Esophagus (tissue), 2 donors: ENCODE measurements around the gene SNCAIP. TPM values are rescaled to one million over a fixed set of nuclear protein-coding genes. Genes with fewer than 3 reads are reported as not detected.
A peak's percentile ranks its signal among the peaks of the same experiment; 100 is the strongest.
"Not testable (repeated sequence)": the region's sequence is repeated elsewhere in the genome, so short reads cannot be mapped to it uniquely, and the experiment has no call there.

Experiments
- H3K27ac ChIP-seq, 2 donors: one replicate each; pipeline ENCODE4 v1.5.1; 2013; ENCODE audit warnings: low read depth in 2 of 2, mild to moderate bottlenecking in 2 of 2, inconsistent platforms in 1 of 2, low read length in 1 of 2, moderate library complexity in 1 of 2
- H3K27me3 ChIP-seq, 2 donors: one replicate each; pipeline ENCODE4 v1.6.1; 2013; ENCODE audit warnings: low read length in 2 of 2, control low read depth in 1 of 2, mild to moderate bottlenecking in 1 of 2; ENCODE audit not compliant: insufficient read depth in 2 of 2, control insufficient read depth in 1 of 2
- H3K36me3 ChIP-seq, 2 donors: one replicate each; pipeline ENCODE4 v1.6.1; 2013; ENCODE audit warnings: low read length in 1 of 2; ENCODE audit not compliant: control insufficient read depth in 2 of 2, insufficient read depth in 2 of 2
- H3K4me1 ChIP-seq, 2 donors: one replicate each; pipeline ENCODE4 v1.6.1; 2013; ENCODE audit warnings: low read length in 1 of 2; ENCODE audit not compliant: control insufficient read depth in 2 of 2, insufficient read depth in 2 of 2
- H3K4me3 ChIP-seq, 2 donors: one replicate each; pipeline ENCODE4 v1.5.1; 2013; ENCODE audit warnings: low read length in 2 of 2, mild to moderate bottlenecking in 2 of 2, low read depth in 1 of 2, moderate library complexity in 1 of 2
- H3K9me3 ChIP-seq, 2 donors: one replicate each; pipeline ENCODE4 v1.6.1; 2013; ENCODE audit warnings: mild to moderate bottlenecking in 2 of 2, low read depth in 1 of 2, low read length in 1 of 2, moderate library complexity in 1 of 2; ENCODE audit not compliant: control insufficient read depth in 2 of 2, insufficient read depth in 1 of 2
- WGBS, 2 donors: extraction: QIAGEN DNeasy Blood & Tissue Kit; methylation state at CpG; one replicate each; pipeline ENCODE4 v1.1.7; 2013; 5-methylcytosine and 5-hydroxymethylcytosine counted together
- polyA plus RNA-seq, 2 donors: library from polyadenylated mRNA; stranded (reverse); fragments of 200-250 nt; gene quantifications; one replicate each; pipeline ENCODE4 v1.2.3, GENCODE V29; 2013
- donor health status: healthy with polysubstance abuse.
- donor health status: Bipolar disorder and iron deficiency.

The SNCAIP gene
- polyA plus RNA-seq, 2 donors: 0.80 to 1.2 TPM

DNA sequence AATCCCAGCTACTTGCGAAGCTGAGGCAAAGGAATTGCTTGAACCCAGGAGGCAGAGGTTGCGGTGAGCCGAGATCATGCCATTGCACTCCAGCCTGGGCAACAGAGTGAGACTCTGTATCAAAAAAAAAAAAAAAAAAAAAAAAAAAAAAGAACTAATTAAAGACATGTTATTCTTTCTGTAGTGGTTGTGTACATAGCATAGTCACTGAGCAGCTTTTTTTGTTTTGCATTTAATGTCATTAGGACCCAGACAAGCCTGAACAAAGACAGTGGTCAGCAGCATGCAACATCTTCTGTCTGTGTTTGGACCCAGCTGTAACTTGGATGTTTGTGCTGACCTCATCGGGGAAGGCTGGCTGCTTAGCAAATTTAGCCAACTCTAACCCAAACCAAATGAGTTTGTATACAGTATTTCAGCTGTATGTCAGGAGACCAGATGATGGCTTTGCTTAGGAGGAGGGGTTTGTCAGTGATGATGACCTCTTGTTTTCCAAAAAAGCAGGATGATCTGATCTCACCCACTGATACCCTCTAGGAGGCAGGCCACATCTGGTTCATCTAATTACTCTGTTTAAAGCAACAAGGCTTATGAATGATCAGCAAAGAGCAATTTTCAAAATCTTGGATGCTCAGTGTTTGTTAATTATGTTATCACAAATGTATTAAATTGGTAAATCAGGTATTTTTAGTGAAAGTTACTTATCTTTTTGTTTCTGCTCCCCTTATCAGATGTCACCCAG lies 39.5 kb downstream of the SNCAIP start:
- H3K27ac ChIP-seq: no peak overlapping the region
- 83 to 85% methylated on average over 4 of the region's 4 CpGs for WGBS, 2 donors

GRCh38 chr5:122352331-122352730 lies 40.3 kb downstream of the SNCAIP start:
- Histone ChIP-seq H3K27ac (no peak overlapping the region), H3K27me3 (no peaks in the 10 kb centered on the region), H3K36me3 (no peaks in the 10 kb centered on the region), H3K9me3 (no peaks in the 10 kb centered on the region), H3K4me1 (no peaks in the 10 kb centered on the region), H3K4me3 (no peak overlapping the region)

More for the DNA sequence above, 39.5 kb downstream of the SNCAIP start:
- H3K4me1 ChIP-seq: no peaks in the 10 kb centered on the region
- no peaks in the 10 kb centered on the region for H3K36me3 ChIP-seq
- H3K9me3 ChIP-seq: no peaks in the 10 kb centered on the region
- no peaks in the 10 kb centered on the region for H3K27me3 ChIP-seq
- no peak overlapping the region for H3K4me3 ChIP-seq

GRCh38 chr5:122353361-122353760 lies 41.3 kb downstream of the SNCAIP start:
- not testable (repeated sequence) for H3K27me3 ChIP-seq, H3K27ac ChIP-seq, H3K4me1 ChIP-seq, H3K36me3 ChIP-seq, H3K9me3 ChIP-seq, H3K4me3 ChIP-seq
- 83 to 94% methylated on average over 3 of the region's 3 CpGs for WGBS, 2 donors

DNA sequence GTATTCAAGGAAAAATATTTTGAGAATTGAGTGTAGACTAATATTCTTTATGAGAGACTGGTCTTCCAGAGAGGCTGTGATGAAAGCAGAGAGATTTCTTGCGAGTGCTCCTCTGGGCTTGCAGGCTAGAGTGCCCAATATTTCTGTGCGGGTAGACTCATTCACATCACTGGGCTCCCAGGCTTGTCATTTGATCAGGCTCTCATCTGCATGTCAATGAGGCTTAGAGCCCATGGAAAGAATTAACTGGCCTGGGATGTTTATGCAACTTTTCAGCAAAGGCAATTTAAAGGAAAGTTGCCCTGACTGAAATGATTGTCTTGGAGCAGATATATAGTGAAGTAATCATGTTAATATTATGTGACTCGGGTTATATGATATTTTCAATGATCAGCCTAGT lies 42.3 kb downstream of the SNCAIP start:
- Histone ChIP-seq H3K4me1 (no peaks in the 10 kb centered on the region), H3K27me3 (no peaks in the 10 kb centered on the region), H3K36me3 (no peaks in the 10 kb centered on the region), H3K27ac (no peak overlapping the region), H3K4me3 (no peak overlapping the region), H3K9me3 (no peaks in the 10 kb centered on the region)
- 74 to 76% methylated on average over 3 of the region's 3 CpGs for WGBS, 2 donors

DNA sequence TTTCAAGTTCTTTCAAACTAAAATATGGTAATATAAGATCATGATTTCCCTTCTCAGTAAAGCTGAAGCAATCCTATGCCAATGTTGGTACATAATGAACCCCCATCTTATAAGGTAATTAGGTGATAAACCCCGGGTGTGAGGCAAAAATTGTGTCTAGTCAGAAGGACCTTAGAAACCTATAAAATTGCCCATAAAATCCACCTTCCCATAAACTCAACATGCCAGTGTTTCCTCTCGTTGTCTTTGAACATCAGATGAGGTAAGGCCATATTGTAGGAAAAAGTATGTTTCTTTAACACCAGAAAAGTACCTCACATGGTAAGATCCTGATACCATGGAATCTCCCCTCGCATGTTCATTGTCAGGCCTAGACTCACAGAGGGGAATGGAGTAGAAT lies 43.3 kb downstream of the SNCAIP start:
- Histone ChIP-seq H3K4me3 (no peak overlapping the region), H3K27ac (no peak overlapping the region), H3K4me1 (no peaks in the 10 kb centered on the region), H3K9me3 (no peaks in the 10 kb centered on the region), H3K27me3 (no peaks in the 10 kb centered on the region), H3K36me3 (no peaks in the 10 kb centered on the region)
- 85 to 92% methylated on average over 3 of the region's 3 CpGs for WGBS, 2 donors

GRCh38 chr5:122356855-122357254 lies 44.8 kb downstream of the SNCAIP start:
- H3K36me3 ChIP-seq: no peaks in the 10 kb centered on the region
- H3K4me1 ChIP-seq: no peaks in the 10 kb centered on the region
- H3K27ac ChIP-seq: no peak overlapping the region
- H3K27me3 ChIP-seq: no peaks in the 10 kb centered on the region
- H3K4me3 ChIP-seq: no peak overlapping the region
- 83 to 87% methylated on average over 2 of the region's 2 CpGs for WGBS, 2 donors
- no peaks in the 10 kb centered on the region for H3K9me3 ChIP-seq

GRCh38 chr5:122358372-122358979 lies 46.4 kb downstream of the SNCAIP start:
- no peaks in the 10 kb centered on the region for H3K36me3 ChIP-seq
- WGBS, 2 donors: 19 to 24% methylated on average over 4 of the region's 4 CpGs
- H3K4me3 ChIP-seq: no peak overlapping the region
- H3K9me3 ChIP-seq: no peaks in the 10 kb centered on the region
- no peaks in the 10 kb centered on the region for H3K4me1 ChIP-seq
- peak overlapping the region in 1 of 2 donors; percentile 55 for H3K27ac ChIP-seq
- no peaks in the 10 kb centered on the region for H3K27me3 ChIP-seq

- no peak overlapping the region for H3K27ac ChIP-seq
- 76 to 91% methylated on average over 4 of the region's 4 CpGs for WGBS, 2 donors
- H3K36me3 ChIP-seq: no peaks in the 10 kb centered on the region
- no peak overlapping the region for H3K4me3 ChIP-seq
- no peaks in the 10 kb centered on the region for H3K27me3 ChIP-seq
- H3K4me1 ChIP-seq: no peaks in the 10 kb centered on the region
- no peaks in the 10 kb centered on the region for H3K9me3 ChIP-seq
Observed at GRCh38 chr5:122362361-122362760, 50.3 kb downstream of the SNCAIP start.

DNA sequence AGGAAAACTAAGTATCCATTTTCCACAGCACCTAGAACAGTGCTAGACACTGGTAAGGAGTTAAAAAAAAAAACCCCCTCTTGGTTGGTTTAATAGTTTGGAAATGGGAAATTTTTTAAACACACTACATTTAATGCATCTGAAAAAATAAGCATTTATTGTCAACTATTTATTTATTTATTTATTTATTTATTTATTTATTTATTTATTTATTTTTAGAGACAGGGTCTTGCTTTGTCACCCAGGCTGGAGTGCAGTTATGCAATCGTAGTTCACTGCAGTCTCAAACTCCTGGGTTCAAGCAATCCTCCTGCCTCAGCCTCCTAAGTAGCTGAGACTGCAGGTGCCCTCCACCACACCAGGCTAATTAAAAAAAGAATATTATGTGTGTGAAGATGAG lies 51.6 kb downstream of the SNCAIP start:
- WGBS, 2 donors: 91% methylated on average over 1 of the region's 1 CpG
- H3K4me1 ChIP-seq: no peaks in the 10 kb centered on the region
- H3K27me3 ChIP-seq: no peaks in the 10 kb centered on the region
- H3K36me3 ChIP-seq: no peaks in the 10 kb centered on the region
- no peaks in the 10 kb centered on the region for H3K9me3 ChIP-seq
- H3K4me3 ChIP-seq: no peak overlapping the region
- no peak overlapping the region for H3K27ac ChIP-seq

DNA sequence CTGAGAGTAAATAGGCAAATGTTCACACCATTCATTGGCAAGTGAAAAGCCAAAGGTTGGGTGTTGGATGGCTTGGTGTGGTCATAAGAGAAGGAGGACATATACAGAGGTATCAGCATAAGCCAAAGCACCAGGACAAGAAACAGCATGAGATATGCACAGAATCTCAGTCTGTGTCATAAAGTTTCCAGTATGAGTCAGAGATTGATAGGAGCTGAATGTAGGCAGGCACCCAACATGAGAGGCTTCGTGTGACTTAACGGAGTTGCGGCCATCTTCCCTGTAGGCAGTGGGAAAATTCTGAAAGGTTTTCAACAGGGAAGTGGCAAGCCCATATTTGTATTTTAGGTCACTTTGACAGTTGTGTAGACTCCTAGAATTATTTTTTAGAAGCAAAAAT lies 54.5 kb downstream of the SNCAIP start:
- Histone ChIP-seq H3K4me1 (no peaks in the 10 kb centered on the region), H3K36me3 (no peaks in the 10 kb centered on the region)
- WGBS, 2 donors: 74 to 81% methylated on average over 3 of the region's 3 CpGs

More for the DNA sequence above, 54.5 kb downstream of the SNCAIP start:
- no peaks in the 10 kb centered on the region for H3K27me3 ChIP-seq
- no peaks in the 10 kb centered on the region for H3K9me3 ChIP-seq
- no peak overlapping the region for H3K27ac ChIP-seq
- no peak overlapping the region for H3K4me3 ChIP-seq
